COLO668 (cell line): Measurements from ENCODE around the gene MYL6B.
"Not testable (repeated sequence)": the region's sequence is repeated elsewhere in the genome, so short reads cannot be mapped to it uniquely, and the experiment has no call there.

Experiments
- DNase-seq: peaks from one replicate; lab custom pipeline; 2025; ENCODE audit not compliant: unreplicated experiment; lab: John Stamatoyannopoulos, UW

MYL6B gene

DNA sequence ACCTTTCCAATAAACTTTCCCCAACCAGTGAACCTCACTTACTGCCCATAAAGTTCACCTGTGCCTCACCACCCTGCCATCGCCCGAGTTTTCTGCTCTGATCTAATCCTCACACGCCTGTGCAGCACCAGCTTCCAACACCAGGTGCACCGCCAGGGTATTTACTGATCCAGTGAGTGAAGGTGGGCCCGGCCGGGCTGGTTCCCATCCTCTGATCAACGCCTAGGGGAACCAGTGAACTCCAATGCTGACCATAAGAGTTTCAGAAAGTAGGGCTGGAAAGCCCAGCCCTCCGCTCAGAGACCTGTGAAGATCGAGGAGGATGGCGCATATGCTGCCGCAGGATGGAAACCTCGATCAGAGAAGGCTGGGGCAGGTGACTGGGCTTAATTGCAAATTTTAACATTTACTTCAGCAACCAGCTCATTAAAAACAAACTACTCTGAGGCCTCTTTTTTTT, 685 bp upstream of the MYL6B start:
- peak; percentile 74 for DNase-seq

DNA sequence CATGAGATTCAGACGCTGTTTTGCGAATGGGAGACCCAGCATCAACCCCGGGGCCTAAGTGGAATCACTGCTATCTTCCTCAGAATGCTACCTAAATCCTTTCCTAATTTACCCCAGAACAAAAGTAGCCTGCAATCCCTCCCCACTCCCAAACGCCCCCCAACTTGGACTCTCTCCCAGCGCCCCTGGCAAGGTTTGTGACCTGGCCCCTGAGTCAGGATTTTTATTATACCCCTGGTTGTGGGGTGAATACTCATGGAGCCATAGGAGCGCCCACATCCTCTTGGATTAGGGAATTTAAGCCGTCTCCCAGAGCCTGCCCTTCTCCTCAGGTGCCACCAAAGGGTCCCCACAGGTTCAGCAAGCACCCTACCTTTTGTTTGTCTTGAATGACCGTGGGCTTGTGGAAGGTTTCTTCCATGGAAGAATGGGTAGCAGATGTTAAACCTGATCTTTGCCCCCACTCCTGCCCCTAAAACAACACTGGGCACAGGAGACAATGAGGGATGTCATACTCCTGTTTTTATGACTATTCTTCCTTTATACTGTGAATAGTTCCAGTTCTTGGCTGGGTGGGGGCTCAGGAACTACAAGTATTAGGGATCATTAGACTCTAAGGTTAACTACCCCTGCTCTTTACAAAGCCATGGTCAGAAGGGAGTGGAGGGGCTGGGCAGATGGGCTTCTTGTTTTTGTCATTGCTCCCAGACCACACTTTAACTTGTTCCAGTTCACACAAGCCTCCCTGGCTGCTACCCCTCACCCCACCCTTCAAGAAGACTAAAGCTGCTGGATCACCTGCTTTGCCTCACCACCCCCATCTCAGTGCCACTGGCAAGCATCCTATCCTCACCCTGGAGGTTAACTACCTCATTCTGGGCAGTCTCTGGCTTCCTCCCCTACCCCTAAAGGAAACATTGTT, 630 bp downstream of the MYL6B start:
- DNase-seq: no peak

DNA sequence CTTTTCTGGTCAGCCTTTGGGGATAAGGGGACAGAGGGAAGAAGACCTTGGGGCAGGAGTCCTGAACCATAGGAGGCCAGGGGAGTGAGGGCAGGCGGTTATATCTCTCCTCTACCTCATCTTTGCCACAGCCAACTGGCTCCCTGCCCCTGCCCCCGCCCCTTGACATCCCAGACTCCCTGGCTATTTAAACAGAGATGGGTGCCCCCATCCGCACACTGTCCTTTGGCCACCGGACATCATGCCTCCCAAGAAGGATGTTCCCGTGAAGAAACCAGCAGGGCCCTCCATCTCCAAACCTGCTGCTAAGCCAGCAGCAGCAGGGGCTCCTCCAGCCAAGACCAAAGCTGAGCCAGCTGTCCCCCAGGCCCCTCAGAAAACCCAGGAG, 1.3 kb downstream of the MYL6B start:
- DNase-seq: no peak

DNA sequence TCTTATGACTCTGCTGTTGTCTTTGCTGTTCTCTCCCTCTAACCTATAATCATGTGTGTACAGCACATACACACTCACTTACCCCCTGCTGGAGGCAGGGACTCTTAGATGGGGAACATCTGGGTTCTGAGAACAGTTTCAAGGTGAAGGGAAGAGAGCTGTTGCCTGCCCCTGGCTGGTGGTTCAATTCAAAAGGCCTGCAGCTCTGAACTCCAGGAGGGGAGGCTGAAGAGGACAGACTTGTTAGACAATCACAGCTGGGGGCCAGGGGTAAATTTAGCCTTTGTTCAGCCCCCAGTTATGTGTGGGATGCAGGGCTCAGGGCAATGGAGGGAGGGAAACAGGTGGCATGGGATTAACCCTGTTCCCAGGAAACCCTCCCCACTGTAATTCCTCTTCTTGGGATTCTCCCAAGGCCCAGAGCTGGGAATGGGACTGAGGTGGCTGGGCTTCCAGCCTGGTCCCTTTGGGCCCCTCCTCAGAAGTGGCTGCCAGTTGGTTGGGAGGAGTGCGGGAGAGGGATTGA, 1.9 kb downstream of the MYL6B start:
- no peak for DNase-seq

DNA sequence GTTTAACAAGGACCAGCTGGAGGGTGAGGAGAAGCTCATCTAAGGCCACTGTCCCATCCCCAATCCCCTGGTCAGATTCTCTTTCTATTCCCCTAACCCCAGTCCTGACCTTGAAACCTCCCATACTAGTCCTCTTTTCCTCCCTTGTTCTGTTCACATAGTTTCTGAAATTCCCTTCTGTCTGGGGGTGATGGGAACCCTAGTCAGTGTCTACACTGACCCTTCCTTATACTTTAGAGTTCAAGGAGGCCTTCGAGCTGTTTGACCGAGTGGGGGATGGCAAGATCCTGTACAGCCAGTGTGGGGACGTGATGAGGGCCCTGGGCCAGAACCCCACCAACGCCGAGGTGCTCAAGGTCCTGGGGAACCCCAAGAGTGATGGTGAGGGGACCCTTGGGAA, 2.4 kb downstream of the MYL6B start:
- no peak for DNase-seq

DNA sequence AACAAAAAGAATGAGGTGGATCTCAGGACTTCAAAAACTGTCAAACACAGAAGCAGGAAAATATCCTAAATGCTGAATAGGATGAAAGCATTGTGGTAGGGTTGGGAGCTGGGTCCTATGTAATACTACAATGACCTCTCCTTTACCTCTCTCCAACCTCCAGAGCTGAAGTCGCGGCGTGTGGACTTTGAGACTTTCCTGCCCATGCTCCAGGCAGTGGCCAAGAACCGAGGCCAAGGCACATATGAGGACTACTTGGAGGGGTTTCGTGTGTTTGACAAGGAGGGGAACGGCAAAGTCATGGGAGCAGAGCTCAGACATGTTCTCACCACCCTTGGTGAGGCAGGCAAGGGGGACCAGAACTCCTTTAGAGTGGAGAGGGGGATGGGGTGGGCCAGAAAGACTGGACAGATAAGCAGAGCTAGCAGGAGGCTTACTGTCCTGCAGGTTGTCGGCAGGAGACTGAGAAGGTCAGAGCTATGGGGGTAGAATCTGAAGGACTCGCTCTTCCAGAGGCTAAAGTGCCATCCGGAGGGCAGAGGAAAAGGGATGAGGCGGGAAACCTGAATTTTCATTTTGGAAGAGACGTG, 3.0 kb downstream of the MYL6B start:
- DNase-seq: no peak

DNA sequence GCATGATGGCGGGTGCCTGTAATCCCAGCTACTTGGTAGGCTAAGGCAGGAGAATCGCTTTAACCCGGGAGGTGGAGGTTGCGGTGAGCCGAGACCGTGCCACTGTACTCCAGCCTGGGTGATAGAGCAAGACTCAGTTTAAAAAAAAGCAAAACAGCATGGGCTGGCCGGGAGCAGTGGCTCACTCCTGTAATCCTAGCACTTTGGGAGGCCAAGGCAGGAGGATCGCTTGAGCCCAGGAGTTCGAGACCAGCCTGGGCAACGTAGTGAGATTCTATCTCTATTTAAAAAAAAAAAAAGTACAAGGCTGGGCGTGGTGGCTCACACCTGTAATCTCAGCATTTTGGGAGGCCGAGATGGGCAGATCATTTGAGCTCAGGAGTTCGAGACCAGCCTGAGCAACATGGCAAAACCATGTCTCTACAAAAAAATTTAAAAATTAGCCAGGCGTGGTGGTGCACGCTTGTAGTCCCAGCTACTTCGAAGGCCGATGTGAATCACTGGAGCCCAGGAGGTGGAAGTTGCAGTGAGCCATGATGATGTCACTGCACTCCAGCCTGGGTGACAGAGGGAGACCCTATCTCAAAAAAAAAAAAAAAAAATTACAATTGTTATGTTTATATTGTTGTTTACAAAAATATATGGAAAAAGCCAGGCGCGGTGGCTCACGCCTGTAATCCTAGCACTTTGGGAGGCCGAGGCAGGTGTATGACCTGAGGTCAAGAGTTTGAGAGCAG, 4.2 kb downstream of the MYL6B start:
- not testable (repeated sequence) for DNase-seq

DNA sequence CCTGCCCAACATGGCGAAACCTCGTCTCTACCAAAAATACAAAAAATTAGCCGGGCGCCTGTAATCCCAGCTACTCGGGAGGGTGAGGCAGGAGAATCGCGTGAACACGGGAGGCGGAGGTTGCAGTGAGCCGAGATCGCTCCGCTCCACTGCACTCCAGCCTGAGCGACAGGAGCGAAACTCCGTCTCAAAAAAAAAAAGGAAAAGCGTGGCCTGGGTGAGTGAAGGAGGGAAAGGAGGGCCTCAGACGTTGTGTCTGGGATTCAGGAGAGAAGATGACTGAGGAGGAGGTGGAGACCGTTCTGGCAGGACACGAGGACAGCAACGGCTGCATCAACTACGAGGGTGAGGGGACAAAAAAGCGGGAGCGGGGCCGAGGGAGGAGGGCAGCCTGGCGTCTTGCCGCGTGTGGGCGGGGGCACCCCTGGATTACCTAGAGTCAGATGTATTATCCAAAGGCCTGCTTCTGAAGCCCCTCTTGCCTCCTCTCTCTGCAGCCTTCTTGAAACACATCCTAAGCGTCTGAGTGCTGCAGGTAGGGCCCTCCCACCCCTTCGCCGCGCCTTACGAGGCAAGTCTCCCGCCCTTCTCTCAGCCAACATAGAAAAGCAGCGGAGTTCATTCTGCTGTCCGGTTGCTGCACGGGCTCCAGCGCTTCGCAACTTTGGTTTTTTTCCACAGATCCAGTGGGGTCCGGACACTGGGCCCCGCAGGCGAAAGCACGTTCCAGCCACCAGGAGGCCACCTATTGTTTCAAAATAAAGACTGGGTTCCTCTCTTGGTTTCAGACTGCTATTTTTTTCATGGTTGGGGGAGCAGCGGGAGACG, 5.0 kb downstream of the MYL6B start:
- peak; percentile 69 for DNase-seq

DNA sequence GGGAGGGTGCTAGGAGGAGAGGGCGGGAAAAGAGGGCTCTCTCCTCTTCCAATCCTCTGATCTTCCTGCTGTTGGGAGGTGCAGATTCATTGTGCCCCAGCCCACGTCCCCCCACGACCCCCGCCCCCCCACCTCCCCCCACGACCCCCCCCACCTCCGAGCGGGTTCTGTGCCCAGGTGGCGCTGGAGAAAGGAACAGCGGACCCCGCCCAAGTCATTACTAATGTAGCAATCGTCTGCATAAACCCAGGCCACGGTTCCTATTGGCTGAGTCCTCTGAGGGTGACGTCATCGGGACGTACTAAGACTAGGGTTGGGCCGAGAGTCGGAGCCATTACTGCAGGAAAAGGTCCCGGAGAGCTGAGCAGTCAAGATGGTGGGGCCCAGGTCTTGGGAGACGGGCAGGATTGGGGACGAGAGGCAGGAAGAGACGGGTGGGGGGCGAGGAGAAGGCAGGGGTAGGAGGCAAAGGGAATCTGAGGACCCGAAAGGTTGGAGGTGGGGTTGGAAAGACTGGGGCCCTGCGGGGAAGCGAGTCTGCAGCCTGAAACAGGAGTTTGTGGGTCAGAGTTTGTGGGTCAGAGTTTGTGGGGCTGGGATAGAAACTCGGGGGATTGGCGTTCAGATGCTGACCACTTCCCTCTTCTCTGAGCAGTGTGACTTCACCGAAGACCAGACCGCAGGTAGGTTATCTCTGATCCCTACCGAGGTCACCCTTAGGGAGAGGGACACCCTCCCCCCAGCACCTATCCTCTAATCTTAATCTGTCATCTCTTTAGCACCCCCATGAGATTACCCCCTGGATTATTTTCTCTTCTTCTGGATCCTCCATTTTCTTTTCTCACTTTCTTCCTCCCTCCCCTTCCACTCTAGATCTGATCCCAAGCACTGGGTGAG, 5.9 kb downstream of the MYL6B start, which contains the start of gene MYL6:
TSS of gene MYL6 (plus strand) at position 331 of the 897 bp plus-strand sequence. CDS start at position 374, 43 bp downstream.
- peak; percentile 89 for DNase-seq

DNA sequence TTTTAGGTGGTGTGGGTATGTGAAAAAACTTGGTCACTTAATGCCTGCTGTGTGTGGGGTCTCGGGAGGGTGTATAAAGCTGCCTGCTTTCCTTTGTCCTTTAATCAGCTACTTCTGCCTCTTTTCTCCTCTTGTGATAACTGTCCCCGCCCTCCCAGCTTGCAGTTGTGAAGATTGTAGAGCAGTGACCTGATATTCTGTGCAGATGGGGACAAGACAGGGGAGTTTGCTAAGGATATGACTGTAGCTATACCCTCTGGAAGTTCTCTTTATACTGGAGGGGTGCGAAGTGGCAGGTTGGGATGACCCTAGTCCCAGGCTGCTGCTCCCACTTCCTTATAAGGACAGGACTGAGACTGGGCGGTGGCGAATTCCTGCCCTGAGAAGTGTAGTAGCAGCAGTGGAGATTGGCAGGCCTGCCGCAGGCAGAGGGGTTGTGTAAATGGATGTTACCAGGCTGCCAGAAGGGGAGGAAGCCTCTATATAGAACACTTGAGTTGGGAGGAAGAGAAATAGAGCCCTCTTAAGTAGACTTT, 6.6 kb downstream of the MYL6B start:
- no peak for DNase-seq

DNA sequence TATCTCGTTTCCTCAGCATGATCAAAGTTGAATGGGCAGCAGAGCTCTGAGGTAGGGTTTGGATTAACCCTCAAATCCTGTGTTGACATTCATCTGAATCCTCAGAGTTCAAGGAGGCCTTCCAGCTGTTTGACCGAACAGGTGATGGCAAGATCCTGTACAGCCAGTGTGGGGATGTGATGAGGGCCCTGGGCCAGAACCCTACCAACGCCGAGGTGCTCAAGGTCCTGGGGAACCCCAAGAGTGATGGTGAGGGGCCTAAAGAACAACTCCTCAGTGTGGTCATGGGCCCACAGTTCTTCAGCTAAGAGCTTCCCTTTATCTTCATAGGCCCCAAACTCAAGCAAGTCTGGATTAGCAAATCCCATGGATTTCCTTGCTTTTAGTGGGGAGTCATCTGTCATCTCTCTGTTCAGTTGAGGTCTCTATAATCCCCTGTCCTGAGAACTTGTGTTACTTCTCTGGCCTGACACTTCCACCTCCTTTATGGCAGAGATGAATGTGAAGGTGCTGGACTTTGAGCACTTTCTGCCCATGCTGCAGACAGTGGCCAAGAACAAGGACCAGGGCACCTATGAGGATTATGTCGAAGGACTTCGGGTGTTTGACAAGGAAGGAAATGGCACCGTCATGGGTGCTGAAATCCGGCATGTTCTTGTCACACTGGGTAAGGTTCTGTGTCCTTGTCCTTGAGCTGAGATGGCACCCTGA, 7.2 kb downstream of the MYL6B start:
- no peak for DNase-seq

DNA sequence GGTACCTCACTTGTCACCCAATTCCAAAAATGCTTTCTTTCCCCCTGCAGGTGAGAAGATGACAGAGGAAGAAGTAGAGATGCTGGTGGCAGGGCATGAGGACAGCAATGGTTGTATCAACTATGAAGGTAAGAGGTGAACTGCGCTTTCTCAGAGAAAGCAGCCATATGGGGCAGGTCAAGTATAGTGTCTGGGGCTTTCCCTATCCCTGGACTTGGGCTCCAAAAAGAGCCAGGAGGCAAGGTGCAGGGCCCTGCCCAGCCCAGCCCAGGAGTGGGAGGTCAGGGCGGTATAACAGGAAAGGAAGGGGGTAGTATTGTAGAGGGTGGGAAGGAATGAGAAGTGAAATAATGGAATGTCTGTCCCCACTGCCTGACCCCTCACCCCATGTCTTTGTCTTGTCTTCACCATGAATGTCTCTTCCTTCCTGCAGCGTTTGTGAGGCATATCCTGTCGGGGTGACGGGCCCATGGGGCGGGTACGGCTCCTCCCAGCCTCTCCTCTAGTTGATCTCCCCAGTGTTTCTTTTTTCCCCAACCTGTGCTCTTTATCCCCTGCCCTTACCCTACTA, 7.9 kb downstream of the MYL6B start:
- DNase-seq: no peak

DNA sequence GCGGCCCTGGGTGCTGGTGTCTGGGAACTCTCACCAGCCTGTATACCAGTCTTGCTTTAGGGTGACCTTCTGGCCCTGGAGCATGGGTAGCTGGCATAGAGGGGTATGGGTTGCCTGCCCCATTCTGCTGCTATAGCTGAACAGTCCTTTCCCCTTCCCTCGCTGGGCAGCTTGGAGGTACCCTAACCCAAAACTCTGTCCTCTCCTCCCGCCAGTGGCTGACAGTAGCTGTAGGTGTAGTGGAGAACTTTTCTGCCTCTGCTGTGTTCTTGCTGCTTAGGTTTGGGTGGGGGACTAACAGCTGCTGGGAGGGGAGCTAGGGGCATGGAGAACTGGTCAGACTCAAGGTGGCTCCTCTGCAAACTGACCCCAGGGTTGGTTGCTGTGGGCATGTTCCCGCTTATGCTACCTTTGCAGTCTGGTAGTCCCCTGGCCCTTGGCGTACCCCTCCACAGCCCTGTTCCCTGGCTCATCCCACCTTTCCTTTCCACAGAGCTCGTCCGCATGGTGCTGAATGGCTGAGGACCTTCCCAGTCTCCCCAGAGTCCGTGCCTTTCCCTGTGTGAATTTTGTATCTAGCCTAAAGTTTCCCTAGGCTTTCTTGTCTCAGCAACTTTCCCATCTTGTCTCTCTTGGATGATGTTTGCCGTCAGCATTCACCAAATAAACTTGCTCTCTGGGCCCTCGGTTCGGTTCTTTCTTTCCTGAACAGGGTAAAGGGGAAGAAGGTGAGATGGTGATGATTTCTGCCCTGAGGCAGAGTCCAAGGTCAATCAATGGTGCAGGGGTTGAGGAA, 8.7 kb downstream of the MYL6B start:
- no peak for DNase-seq

DNA sequence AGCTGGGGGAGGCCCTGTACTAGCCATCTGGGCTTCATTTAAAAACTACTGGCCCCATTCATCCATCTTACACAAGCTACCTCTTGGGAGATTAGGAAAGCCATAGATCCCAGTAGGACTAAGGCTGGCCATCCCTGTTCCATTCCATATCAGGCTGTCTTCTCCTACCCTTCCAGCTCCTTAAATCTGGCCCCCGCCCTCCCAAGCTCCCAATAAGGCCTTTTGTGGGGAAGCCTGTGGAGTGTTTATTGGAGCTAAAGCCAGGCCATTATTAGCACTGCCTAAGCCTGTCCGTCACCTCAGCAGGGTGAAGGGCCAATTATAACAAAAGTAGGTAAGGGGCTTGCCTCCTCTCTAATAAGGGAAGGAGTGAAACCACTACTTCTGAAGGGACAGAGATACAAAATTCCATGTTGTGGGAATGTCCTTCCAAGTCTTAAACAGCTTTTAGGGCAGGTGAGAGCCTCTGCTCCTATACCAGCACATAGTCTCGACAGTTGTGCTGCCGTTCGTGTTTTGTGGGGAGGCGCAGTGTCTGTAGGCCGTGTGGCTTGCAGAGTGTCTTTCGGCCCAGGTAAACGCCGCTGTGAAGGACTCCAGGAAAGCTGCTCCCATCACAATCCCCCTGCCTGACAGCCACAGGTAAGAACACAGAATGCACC, 9.4 kb downstream of the MYL6B start:
- DNase-seq: no peak

DNA sequence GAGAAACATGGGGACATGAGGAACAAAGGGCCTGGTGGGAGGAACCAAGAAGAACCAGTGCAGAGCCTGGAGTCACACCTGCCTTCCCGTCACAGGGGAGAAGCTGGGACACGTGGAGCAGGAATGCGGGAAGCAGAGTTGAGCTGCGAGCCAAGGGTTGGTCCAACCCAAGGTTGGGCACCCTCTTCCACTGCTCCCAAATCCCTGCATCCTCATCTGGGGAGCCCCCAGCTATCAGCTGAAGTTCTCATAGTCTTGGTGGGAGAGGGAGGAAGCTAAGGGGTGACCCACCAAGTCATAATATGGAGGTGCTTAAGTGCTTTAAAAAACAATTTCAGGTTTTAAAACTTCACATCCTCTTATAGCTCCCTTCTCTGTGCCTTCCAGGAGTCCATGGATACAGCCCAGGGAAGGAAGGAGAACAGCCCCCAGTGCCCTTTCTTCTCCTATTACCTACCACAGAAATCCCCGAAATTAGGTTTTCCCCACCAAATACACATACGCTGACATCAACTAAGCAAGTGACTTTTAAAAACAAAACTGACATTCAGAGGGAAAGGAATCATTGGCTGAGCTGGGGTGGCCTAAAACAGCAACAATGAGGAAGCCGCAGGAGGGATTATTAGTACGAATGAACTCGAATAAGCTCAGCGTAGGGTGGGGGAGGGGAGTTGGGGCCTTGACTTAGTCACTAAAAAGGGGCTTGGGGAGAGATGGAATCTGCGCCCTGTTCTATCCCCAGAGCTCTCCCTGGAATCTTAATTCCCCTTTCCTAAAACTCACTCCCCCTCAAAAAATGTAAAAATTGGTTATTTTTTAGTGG, 10.3 kb downstream of the MYL6B start:
- DNase-seq: no peak
